Heart left ventricle (tissue), 16 donors: ENCODE results near the gene KLF15. TPM values are rescaled to one million over a fixed set of nuclear protein-coding genes. Genes with fewer than 3 reads are reported as not detected.
"Not testable (repeated sequence)": the region's sequence is repeated elsewhere in the genome, so short reads cannot be mapped to it uniquely, and the experiment has no call there.

Source experiments
- ATAC-seq, 4 donors: fragments of 200-7000 bp; cut with Tn5 transposase; one replicate each; pipeline ENCODE4 v1.9.1; 2020 to 2022; ENCODE audit warnings: moderate library complexity in 4 of 4, mild to moderate bottlenecking in 3 of 4, moderate number of reproducible peaks in 1 of 4
- DNase-seq, 5 donors: peaks; one replicate each; pipeline ENCODE4 v3.0.0-alpha.2; 2020
- H3K27ac ChIP-seq, 12 donors: fragments of 200-600 bp; sonication (generic) in 4 of 12; one replicate each; pipeline versions ENCODE4 v1.5.0 to v1.8.0; 2016 to 2022; ENCODE audit warnings: mild to moderate bottlenecking in 2 of 12
- H3K27me3 ChIP-seq, 9 donors: fragments of 200-600 bp; sonication (generic) in 2 of 9; one replicate each; pipeline versions ENCODE4 v1.5.1 to v1.8.0; 2016 to 2022; ENCODE audit warnings: mild to moderate bottlenecking in 3 of 9
- H3K36me3 ChIP-seq, 9 donors: fragments of 200-600 bp; sonication (generic) in 2 of 9; one replicate each; pipeline versions ENCODE4 v1.5.0 to v1.8.0; 2018 to 2022; ENCODE audit warnings: mild to moderate bottlenecking in 2 of 9
- H3K4me1 ChIP-seq, 12 donors: fragments of 200-600 bp; sonication (generic) in 4 of 12; one replicate each; pipeline versions ENCODE4 v1.5.0 to v1.8.0; 2016 to 2022; ENCODE audit warnings: mild to moderate bottlenecking in 3 of 12
- H3K4me3 ChIP-seq, 12 donors: fragments of 200-600 bp; sonication (generic) in 4 of 12; one replicate each; pipeline versions ENCODE4 v1.5.0 to v1.8.0; 2017 to 2022; ENCODE audit warnings: mild to moderate bottlenecking in 9 of 12, moderate library complexity in 4 of 12
- H3K9me3 ChIP-seq, 12 donors: fragments of 200-600 bp; sonication (generic) in 4 of 12; one replicate each; pipeline versions ENCODE4 v1.5.0 to v1.8.0; 2016 to 2022; ENCODE audit warnings: mild to moderate bottlenecking in 1 of 12
- POLR2A ChIP-seq, 2 donors: fragments of 450-650 bp; IDR thresholded peaks; one replicate each; pipeline ENCODE4 v1.6.1; 2017; ENCODE audit warnings: antibody characterized with exemption in 2 of 2, mild to moderate bottlenecking in 2 of 2, moderate library complexity in 2 of 2
- WGBS, 4 donors: extraction: QIAGEN DNeasy Blood & Tissue Kit in 2 of 4; methylation state at CpG; one replicate each; pipeline versions ENCODE4 v1.1.5 to v1.1.7; 2013 to 2018; 5-methylcytosine and 5-hydroxymethylcytosine counted together
- intact Hi-C, 10 donors: fragments of 100-400 bp; cut with DNase I; formaldehyde crosslinking; loops; one replicate each; pipeline versions ENCODE4 v1.11.1 to v1.14.2; 2022
- polyA plus RNA-seq, 2 donors: library from polyadenylated mRNA; stranded (reverse); fragments of 200-250 nt; gene quantifications; one replicate each; pipeline ENCODE4 v1.2.3, GENCODE V29; 2013
- total RNA-seq, 9 donors: library from RNA; depleted of rRNA in 2 of 9; stranded (reverse); fragments of >200 nt in 2 of 9; fragmentation: NEBNext Ultra II Directional in 3 of 9; extraction: Animal tissue kit (Norgen Biotek cat#: 25700) in 3 of 9; gene quantifications; one replicate each; pipeline versions ENCODE4 v1.1.0 to v1.2.4, GENCODE V29; 2016 to 2023
- TF ChIP-seq, protein P1 (sequence below), 12 donors: fragments of 200-600 bp; sonication (generic) in 4 of 12; IDR thresholded peaks; one replicate each; pipeline versions ENCODE4 v1.5.0 to v1.8.0; 2018 to 2022; ENCODE audit warnings: antibody characterized with exemption in 12 of 12, mild to moderate bottlenecking in 5 of 12
- donor health status: ischemic (EF 13 %, LVEDD 7.1; RV severe dilation, severe dysfunction).
- donor health status: healthy with polysubstance abuse.
- donor health status: DM: no; HTN: yes; CAD: no.
- donor health status: DM: no; HTN: no; CAD: no.
- donor health status: ischemic (EF 25% LVEDD 6.9; RV normal size, moderate dysfunction).
- donor health status: ischemic (EF 25% LVEDD 5.7; RV mildly dilated, moderate dysfunction).
- donor health status: healthy.
- donor health status: DM: yes; HTN: yes; CAD: no.
- donor health status: ischemic (EF 35%, LVEDD 5.7; RV mildly dilated, moderate dysfunction).
- donor health status: nonischemic (EF 11% LVEDD 7.7; RV severe dilation, severe dysfunction).
- donor health status: DM: yes; HTN: yes; CAD: no.
- donor health status: PGD.
- donor health status: ischemic (EF 29% LVEDD 5.4; RV normal size, mild dysfunction).
- donor health status: nonischemic (EF 23%, LVEDD 6.1; RV moderate dilation, normal function).

The KLF15 gene
- total and polyA plus RNA-seq, 11 donors, result 10.5 to 85.8 (median 35.9) TPM

DNA sequence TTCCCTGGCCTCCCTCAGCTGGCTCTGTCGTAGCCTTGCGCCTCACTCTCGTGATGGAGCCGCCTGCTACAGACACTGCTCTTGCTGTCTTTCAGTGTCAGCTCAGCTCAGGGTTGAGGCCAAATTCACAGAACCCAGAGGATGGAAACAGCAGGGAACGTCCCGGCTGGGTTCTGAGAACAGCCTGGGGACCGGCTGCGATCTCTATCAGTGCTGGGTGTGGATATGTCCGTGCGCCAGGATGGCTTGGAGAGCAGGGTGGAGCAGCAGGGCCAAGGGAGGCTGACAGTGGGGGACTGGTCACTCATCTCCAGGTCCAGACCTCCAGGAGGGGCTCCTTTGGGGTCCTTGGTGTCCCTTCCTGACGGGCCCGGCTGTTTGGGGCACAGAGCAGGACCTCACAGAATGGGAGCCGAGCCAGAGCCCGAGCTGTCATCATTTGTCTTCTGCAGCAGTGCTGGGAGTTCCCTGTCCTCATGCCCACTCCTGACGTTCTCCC, 18.4 kb downstream of the KLF15 start:
- H3K27me3 ChIP-seq, result no peaks in the 10 kb centered on the region
- DNase-seq (peak in 3 of 5 donors; percentile 5 to 53 (median 15)), ATAC-seq (peak; percentile 15 to 27 (median 18))
- intact Hi-C loops, result no loop called here
- H3K27ac ChIP-seq, result peak overlapping the region in 1 of 12 donors; percentile 61
- H3K4me3 ChIP-seq, result no peak overlapping the region
- peaks cover 0 to 6% (median 0%) of the 10 kb centered on the region in 9 donors for H3K36me3 ChIP-seq
- H3K4me1 ChIP-seq, result peaks cover 0 to 24% (median 8%) of the 10 kb centered on the region in 12 donors
- TF ChIP-seq, protein P1, sequence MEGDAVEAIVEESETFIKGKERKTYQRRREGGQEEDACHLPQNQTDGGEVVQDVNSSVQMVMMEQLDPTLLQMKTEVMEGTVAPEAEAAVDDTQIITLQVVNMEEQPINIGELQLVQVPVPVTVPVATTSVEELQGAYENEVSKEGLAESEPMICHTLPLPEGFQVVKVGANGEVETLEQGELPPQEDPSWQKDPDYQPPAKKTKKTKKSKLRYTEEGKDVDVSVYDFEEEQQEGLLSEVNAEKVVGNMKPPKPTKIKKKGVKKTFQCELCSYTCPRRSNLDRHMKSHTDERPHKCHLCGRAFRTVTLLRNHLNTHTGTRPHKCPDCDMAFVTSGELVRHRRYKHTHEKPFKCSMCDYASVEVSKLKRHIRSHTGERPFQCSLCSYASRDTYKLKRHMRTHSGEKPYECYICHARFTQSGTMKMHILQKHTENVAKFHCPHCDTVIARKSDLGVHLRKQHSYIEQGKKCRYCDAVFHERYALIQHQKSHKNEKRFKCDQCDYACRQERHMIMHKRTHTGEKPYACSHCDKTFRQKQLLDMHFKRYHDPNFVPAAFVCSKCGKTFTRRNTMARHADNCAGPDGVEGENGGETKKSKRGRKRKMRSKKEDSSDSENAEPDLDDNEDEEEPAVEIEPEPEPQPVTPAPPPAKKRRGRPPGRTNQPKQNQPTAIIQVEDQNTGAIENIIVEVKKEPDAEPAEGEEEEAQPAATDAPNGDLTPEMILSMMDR (IDR thresholded peaks at IDR 0.05), result no peak
- TF ChIP-seq POLR2A (IDR thresholded peaks at IDR 0.05), result no peak
- 36 to 47% (median 41%) methylated on average over 13 to 15 of the region's 15 CpGs for WGBS, 4 donors
- H3K9me3 ChIP-seq, result no peaks in the 10 kb centered on the region

DNA sequence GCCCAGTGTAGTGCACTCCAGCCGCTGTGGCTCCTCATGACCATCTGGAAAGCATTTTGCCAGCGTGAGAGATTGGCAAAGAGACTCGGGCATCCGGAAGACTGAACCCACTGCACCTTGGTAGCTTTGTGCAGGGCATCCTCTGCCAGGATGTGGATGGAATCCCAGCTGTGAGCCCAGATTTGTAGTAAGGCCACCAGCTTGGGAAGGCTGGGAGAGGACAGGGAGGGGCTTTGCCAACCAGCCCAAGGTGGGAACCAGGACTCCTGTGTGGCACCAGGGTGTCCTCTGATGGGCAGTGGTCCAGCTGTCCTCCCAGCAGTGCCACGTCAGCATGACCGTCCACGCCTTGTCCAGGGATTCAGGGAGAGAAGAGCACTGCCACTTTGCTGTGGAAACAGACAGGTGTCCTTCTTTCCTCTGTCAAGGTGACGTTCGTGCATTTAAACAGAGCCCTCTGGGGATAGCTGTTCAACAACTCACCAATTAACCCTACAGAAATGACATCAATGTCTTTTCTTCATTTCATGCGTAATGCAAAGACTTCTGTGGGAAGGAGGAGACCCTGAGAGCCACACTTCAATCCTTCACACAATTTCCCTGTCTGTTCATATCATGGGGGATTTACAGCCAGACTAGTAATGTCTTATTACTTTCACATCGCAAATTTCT, 19.1 kb downstream of the KLF15 start:
- Histone ChIP-seq H3K27ac (peak overlapping the region in 1 of 12 donors; percentile 61), H3K36me3 (no peaks in the 10 kb centered on the region), H3K9me3 (no peaks in the 10 kb centered on the region), H3K4me3 (no peak overlapping the region), H3K27me3 (no peaks in the 10 kb centered on the region), H3K4me1 (peaks cover 0 to 17% (median 8%) of the 10 kb centered on the region in 12 donors)
- ATAC-seq (no peak), DNase-seq (peak in 3 of 5 donors; percentile 2 to 49 (median 10))
- WGBS, 4 donors, result 71 to 81% (median 80%) methylated on average over 10 to 11 of the region's 11 CpGs
- TF ChIP-seq, protein P1 (IDR thresholded peaks at IDR 0.05), result no peak
- no peak for TF ChIP-seq POLR2A (IDR thresholded peaks at IDR 0.05)
- intact Hi-C loops, result no loop called here

DNA sequence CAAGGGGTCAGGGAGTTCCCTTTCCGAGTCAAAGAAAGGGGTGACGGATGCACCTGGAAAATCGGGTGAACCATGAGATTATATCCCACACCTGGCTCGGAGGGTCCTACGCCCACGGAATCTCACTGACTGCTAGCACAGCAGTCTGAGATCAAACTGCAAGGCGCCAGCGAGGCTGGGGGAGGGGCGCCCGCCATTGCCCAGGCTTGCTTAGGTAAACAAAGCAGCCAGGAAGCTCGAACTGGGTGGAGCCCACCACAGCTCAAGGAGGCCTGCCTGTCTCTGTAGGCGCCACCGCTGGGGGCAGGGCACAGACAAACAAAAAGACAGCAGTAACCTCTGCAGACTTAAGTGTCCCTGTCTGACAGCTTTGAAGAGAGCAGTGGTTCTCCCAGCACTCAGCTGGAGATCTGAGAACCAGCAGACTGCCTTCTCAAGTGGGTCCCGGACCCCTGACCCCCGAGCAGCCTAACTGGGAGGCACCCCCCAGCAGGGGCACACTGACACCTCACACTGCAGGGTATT, 25.3 kb downstream of the KLF15 start:
- H3K27me3 ChIP-seq, H3K27ac ChIP-seq, H3K4me3 ChIP-seq, ATAC-seq, H3K4me1 ChIP-seq, H3K36me3 ChIP-seq, intact Hi-C loops: not testable (repeated sequence)
- peak in 1 of 5 donors; percentile 7 for DNase-seq
- peaks cover 0 to 22% (median 11%) of the 10 kb centered on the region in 12 donors for H3K9me3 ChIP-seq
- 60 to 93% (median 73%) methylated on average over 4 to 15 of the region's 15 CpGs for whole genome bisulfite sequencing, 4 donors

DNA sequence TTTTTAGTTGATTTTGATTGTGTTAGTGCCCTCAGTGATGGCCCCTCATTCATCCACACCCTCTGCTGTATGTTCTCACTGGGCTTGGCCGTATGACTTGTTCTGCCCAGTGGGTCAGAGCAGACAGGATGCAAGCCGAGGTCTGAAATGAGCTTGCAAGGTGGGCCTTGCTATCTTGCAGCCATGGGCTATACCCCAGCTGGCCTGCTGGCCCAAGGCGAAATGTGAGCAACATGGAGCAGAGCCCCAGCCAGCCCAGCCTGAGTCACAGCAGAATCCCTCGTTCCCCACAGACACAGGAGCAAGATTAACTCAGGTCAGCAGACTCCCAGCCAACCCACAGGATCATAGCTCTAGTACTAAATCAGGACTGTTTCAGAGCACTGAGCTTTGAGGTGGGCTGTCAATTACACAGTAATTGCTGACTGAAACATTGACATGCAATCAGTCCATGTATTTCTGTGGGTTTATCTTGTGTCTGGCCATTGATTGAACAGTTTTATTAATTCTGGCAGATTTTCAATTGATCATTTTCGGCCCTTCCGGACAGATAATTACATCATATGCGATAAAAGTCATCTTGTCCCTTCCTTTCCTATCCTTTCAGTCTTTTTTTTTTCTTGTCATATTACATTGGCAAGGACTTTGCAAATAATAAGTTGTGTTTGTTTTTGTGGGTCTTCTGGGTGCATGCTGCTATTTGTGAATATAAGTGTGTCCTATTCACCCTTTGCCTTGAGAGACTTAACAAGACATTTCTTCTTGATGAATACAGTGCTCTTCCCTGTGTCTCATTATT, 27.1 kb downstream of the KLF15 start:
- Histone ChIP-seq H3K36me3 (peaks cover 0 to 4% (median 0%) of the 10 kb centered on the region in 9 donors), H3K27me3 (no peaks in the 10 kb centered on the region), H3K27ac (no peak overlapping the region), H3K4me3 (no peak overlapping the region), H3K4me1 (no peaks in the 10 kb centered on the region), H3K9me3 (peaks cover 0 to 25% (median 11%) of the 10 kb centered on the region in 12 donors)
- TF ChIP-seq, protein P1 (IDR thresholded peaks at IDR 0.05), result no peak
- TF ChIP-seq POLR2A (IDR thresholded peaks at IDR 0.05), result no peak
- intact Hi-C loops, result no loop called here
- ATAC-seq (no peak), DNase-seq (peak in 3 of 5 donors; percentile 1 to 20 (median 5))
- 80 to 83% (median 82%) methylated on average over 6 to 7 of the region's 7 CpGs for WGBS, 4 donors
